ENCODE results near the gene RDH12. TPM values are rescaled to one million over a fixed set of nuclear protein-coding genes. Genes with fewer than 3 reads are reported as not detected.
A peak's percentile ranks its signal among the peaks of the same experiment; 100 is the strongest.

Gene RDH12
- total RNA-seq, 2 donors from 2014 or later: 0.13 to 0.18 TPM

DNA sequence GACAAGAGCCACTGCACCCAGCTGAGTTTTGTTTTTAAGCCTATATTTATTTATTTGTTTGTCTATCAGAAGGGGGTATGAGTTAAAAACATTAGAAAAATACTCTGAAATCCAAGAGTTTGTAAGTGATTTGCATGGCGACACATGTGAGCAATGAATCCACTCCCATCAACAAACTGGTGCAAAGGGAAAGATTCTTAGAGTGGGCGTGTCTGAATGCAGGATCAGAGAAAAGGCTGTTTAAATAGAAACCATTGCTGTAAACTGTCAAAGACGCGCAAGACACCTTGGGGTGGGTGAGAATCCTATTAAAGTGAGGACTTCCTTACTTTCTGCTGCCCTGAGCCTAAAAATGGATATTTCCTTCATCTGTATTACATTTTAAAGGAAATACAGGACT lies 62.8 kb downstream of the RDH12 start:
- Histone ChIP-seq H3K4me1 (ENCODE audit: control insufficient read depth, insufficient read depth, low read length) (no peaks in the 10 kb centered on the region), H3K36me3 (ENCODE audit: control insufficient read depth, insufficient read depth, low read length) (peaks cover 88% of the 10 kb centered on the region), H3K9me3 (ENCODE audit: control insufficient read depth, low read length) (no peaks in the 10 kb centered on the region), H3K27ac (ENCODE audit: low read depth, low read length) (no peak overlapping the region), H3K9ac (ENCODE audit: extremely low read depth, low read length, poor library complexity, severe bottlenecking) (no peak overlapping the region), H3K27me3 (ENCODE audit: control insufficient read depth, insufficient read depth, low read length, poor library complexity, severe bottlenecking) (no peaks in the 10 kb centered on the region), H3K4me3 (ENCODE audit: low read length) (no peak overlapping the region)
- Mint-ChIP-seq H3K4me1 (no peaks in the 10 kb centered on the region), H3K27me3 (ENCODE audit: insufficient read depth) (no peaks in the 10 kb centered on the region), H3K9me3 (no peaks in the 10 kb centered on the region), H3K36me3 (ENCODE audit: low read depth) (peaks cover 65% of the 10 kb centered on the region), H3K4me3 (no peak overlapping the region), H3K27ac (no peak overlapping the region)
- WGBS, 2 experiments (ENCODE audit: insufficient coverage in 1 of 2, insufficient read length in 1 of 2): 91% methylated on average over 4 of the region's 4 CpGs; no CpG with 5 or more reads in 1 of the 2 experiments
- no peak for DNase-seq
- no peak for TF ChIP-seq CTCF (conservative IDR thresholded peaks at IDR 0.05)

DNA sequence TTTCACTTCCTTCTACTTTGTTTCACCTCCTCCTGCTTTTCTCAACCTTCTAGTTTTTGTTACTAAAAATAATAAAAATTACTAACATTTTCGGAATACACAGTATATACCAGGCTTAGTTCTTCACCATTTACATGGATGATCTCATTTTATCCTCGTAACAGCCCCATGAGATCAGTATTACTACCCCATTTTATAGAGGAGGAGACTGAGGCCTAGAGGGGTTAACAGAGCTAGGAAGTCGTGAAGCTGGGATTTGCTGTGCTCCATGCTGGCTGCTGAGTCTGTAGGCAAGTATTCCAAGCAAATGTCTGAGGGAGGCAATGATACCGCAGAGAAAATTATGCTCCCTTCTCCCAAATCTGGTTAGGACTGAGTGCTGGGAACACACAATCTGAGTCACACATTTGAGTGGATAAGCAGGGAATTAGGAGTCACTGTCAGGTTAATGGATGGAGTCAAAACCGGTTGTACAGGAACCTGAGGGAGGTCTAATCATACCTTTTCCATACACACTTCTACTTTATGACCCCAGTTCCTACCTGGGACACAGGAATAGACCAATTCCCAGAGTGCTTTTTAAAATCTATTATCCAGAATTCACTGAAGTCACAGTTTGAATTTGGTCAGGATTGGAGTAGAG lies 63.6 kb downstream of the RDH12 start:
- no peaks in the 10 kb centered on the region for H3K27me3 Mint-ChIP-seq (ENCODE audit: insufficient read depth)
- Histone ChIP-seq H3K27ac (ENCODE audit: low read depth, low read length) (no peak overlapping the region), H3K4me1 (ENCODE audit: control insufficient read depth, insufficient read depth, low read length) (no peaks in the 10 kb centered on the region), H3K4me3 (ENCODE audit: low read length) (no peak overlapping the region), H3K9me3 (ENCODE audit: control insufficient read depth, low read length) (no peaks in the 10 kb centered on the region), H3K9ac (ENCODE audit: extremely low read depth, low read length, poor library complexity, severe bottlenecking) (no peak overlapping the region), H3K27me3 (ENCODE audit: control insufficient read depth, insufficient read depth, low read length, poor library complexity, severe bottlenecking) (no peaks in the 10 kb centered on the region), H3K36me3 (ENCODE audit: control insufficient read depth, insufficient read depth, low read length) (peaks cover 88% of the 10 kb centered on the region)
- no peak for DNase-seq
- no peaks in the 10 kb centered on the region for H3K4me1 Mint-ChIP-seq
- H3K9me3 Mint-ChIP-seq: no peaks in the 10 kb centered on the region
- H3K4me3 Mint-ChIP-seq: no peak overlapping the region
- H3K36me3 Mint-ChIP-seq (ENCODE audit: low read depth): peaks cover 67% of the 10 kb centered on the region
- TF ChIP-seq CTCF (conservative IDR thresholded peaks at IDR 0.05): no peak
- WGBS, 2 experiments (ENCODE audit: insufficient coverage in 1 of 2, insufficient read length in 1 of 2): 85 to 91% methylated on average over 2 to 5 of the region's 5 CpGs
- no peak overlapping the region for H3K27ac Mint-ChIP-seq

DNA sequence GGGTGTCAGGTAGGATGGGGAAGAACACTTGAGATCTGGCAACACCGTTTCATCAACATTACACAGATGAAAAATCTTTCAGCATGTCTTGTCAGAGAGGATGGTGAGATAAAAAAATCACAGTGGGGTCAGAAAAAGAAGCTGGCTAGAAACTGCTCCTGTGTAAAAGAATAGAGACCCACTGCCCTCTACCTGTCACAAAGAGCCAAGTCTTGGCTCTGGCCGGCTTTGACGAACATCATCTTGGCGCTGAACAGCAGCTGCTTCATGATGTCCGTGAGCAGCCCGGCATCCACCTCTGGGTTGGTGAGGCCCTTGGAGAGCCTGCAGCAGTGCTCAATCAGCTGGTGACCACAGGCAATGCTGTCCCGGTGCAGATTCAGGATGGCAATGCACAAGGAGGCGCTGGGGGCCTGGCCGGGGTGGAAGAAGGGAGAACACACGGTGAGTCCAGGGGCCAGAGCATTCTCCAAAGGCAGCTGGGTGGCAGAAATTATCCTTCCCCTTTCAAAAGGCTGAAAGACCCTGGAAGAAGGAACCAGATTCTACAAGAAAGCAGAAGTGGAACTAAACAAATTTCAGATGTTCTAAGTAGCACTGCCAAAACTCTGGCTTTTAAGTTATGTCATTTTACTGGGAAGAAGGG lies 64.5 kb downstream of the RDH12 start:
- Mint-ChIP-seq H3K4me3 (no peak overlapping the region), H3K9me3 (no peaks in the 10 kb centered on the region), H3K4me1 (no peaks in the 10 kb centered on the region), H3K36me3 (ENCODE audit: low read depth) (peaks cover 67% of the 10 kb centered on the region), H3K27me3 (ENCODE audit: insufficient read depth) (no peaks in the 10 kb centered on the region), H3K27ac (peak overlapping the region; percentile 52)
- no peak overlapping the region for H3K27ac ChIP-seq (ENCODE audit: low read depth, low read length)
- no peak overlapping the region for H3K9ac ChIP-seq (ENCODE audit: extremely low read depth, low read length, poor library complexity, severe bottlenecking)
- no peaks in the 10 kb centered on the region for H3K4me1 ChIP-seq (ENCODE audit: control insufficient read depth, insufficient read depth, low read length)
- peaks cover 88% of the 10 kb centered on the region for H3K36me3 ChIP-seq (ENCODE audit: control insufficient read depth, insufficient read depth, low read length)
- H3K27me3 ChIP-seq (ENCODE audit: control insufficient read depth, insufficient read depth, low read length, poor library complexity, severe bottlenecking): no peaks in the 10 kb centered on the region
- no peak overlapping the region for H3K4me3 ChIP-seq (ENCODE audit: low read length)
- DNase-seq: no peak
- 85 to 92% methylated on average over 4 to 10 of the region's 10 CpGs for WGBS, 2 experiments (ENCODE audit: insufficient coverage in 1 of 2, insufficient read length in 1 of 2)
- peak; percentile 18 for TF ChIP-seq CTCF (conservative IDR thresholded peaks at IDR 0.05)
- no peaks in the 10 kb centered on the region for H3K9me3 ChIP-seq (ENCODE audit: control insufficient read depth, low read length)

Measured in endodermal cell (in vitro differentiated cells).